Astrocyte (in vitro differentiated cells and primary cell): ENCODE measurements around the gene HIPK2.

Experiments used
- EZH2 ChIP-seq: IDR thresholded peaks from 2 replicates; pipeline ENCODE4 v1.6.1; 2012; ENCODE audit warnings: mild to moderate bottlenecking, low read length, inconsistent platforms; ENCODE audit not compliant: insufficient read depth
- TF ChIP-seq, protein P1 (sequence below): IDR thresholded peaks from 2 replicates; pipeline ENCODE4 v1.5.1; 2011; ENCODE audit warnings: low read depth, mild to moderate bottlenecking, inconsistent platforms, low read length, moderate library complexity; ENCODE audit not compliant: insufficient read depth

DNA sequence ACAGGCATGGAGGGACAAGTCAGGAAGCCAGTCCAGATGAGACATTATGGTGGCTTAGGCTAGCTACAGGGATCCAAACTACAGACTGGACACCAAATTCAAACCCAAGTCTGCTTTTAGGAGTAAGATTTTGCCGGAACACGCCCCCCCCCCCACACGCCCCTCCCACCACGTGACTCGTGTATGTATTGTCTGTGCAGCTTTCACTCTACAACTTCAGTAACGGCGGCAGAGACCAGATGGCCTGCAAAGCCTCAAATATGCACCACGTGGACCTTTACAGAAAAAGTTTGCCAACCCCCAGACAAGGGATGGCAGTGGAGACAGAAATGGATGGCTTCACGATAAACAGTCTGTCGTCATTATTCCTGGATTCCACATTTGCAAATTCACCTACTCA lies 14.5 kb downstream of the HIPK2 start:
- TF ChIP-seq, protein P1, sequence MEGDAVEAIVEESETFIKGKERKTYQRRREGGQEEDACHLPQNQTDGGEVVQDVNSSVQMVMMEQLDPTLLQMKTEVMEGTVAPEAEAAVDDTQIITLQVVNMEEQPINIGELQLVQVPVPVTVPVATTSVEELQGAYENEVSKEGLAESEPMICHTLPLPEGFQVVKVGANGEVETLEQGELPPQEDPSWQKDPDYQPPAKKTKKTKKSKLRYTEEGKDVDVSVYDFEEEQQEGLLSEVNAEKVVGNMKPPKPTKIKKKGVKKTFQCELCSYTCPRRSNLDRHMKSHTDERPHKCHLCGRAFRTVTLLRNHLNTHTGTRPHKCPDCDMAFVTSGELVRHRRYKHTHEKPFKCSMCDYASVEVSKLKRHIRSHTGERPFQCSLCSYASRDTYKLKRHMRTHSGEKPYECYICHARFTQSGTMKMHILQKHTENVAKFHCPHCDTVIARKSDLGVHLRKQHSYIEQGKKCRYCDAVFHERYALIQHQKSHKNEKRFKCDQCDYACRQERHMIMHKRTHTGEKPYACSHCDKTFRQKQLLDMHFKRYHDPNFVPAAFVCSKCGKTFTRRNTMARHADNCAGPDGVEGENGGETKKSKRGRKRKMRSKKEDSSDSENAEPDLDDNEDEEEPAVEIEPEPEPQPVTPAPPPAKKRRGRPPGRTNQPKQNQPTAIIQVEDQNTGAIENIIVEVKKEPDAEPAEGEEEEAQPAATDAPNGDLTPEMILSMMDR, result no peak
- no peak for TF ChIP-seq EZH2
